CD14-positive monocyte (primary cell): ENCODE data around the gene ARL6. TPM values are rescaled to one million over a fixed set of nuclear protein-coding genes. Genes with fewer than 3 reads are reported as not detected.

Experiments used
- DNase-seq, 3 donors: peaks; one replicate each; pipeline ENCODE4 v3.0.0-alpha.2; 2011 to 2022
- H2AFZ ChIP-seq: 2 replicates; pipeline ENCODE4 v1.6.0; 2012; ENCODE audit warnings: mild to moderate bottlenecking, low read depth, low read length, inconsistent platforms; ENCODE audit not compliant: insufficient read depth, poor library complexity, severe bottlenecking
- H3K27ac ChIP-seq, 2 donors: 1 replicate in 1 of 2; 2 replicates in 1 of 2; pipeline ENCODE4 v1.5.1; 2012 to 2013; ENCODE audit warnings: low read length in 2 of 2, control low read depth in 1 of 2, inconsistent platforms in 1 of 2, low read depth in 1 of 2, mild to moderate bottlenecking in 1 of 2
- H3K27me3 ChIP-seq, 2 donors: one replicate each; pipeline versions ENCODE4 v1.6.0 to v1.6.1; 2011 to 2013; ENCODE audit warnings: low read length in 2 of 2; ENCODE audit not compliant: control insufficient read depth in 2 of 2, insufficient read depth in 2 of 2
- H3K36me3 ChIP-seq, 2 donors: replicated peaks in 1 of 2; 1 replicate in 1 of 2; 2 replicates in 1 of 2; pipeline versions ENCODE4 v1.5.1 to v1.6.1; 2012 to 2013; ENCODE audit warnings: low read length in 2 of 2, control low read depth in 1 of 2, inconsistent platforms in 1 of 2, mild to moderate bottlenecking in 1 of 2; ENCODE audit not compliant: insufficient read depth in 2 of 2, control insufficient read depth in 1 of 2
- H3K4me1 ChIP-seq, 2 donors: 1 replicate in 1 of 2; 2 replicates in 1 of 2; pipeline versions ENCODE4 v1.5.1 to v1.6.1; 2012 to 2013; ENCODE audit warnings: low read length in 2 of 2, control low read depth in 1 of 2, inconsistent platforms in 1 of 2, mild to moderate bottlenecking in 1 of 2, moderate library complexity in 1 of 2; ENCODE audit not compliant: insufficient read depth in 2 of 2, control insufficient read depth in 1 of 2
- H3K4me2 ChIP-seq: replicated peaks from 2 replicates; pipeline ENCODE3; 2012; ENCODE audit warnings: low read length, moderate library complexity, mild to moderate bottlenecking; ENCODE audit not compliant: poor library complexity, severe bottlenecking; ENCODE audit errors: extremely low read depth
- H3K4me3 ChIP-seq, 3 experiments: fragments of 200-600 bp in 1 of 3; sonication (generic) in 1 of 3; replicated peaks in 1 of 3; 1 replicate in 2 of 3; 2 replicates in 1 of 3; pipeline ENCODE4 v1.5.1; 2011 to 2013; ENCODE audit warnings: low read length in 3 of 3, mild to moderate bottlenecking in 3 of 3, control low read depth in 2 of 3, low read depth in 2 of 3, inconsistent platforms in 1 of 3, moderate library complexity in 1 of 3
- H3K79me2 ChIP-seq: 2 replicates; pipeline ENCODE4 v1.6.0; 2012; ENCODE audit warnings: mild to moderate bottlenecking, control low read depth, inconsistent platforms, low read length, moderate library complexity; ENCODE audit not compliant: insufficient read depth
- H3K9ac ChIP-seq: 2 replicates; pipeline ENCODE4 v1.6.0; 2017; ENCODE audit warnings: low read length, mild to moderate bottlenecking; ENCODE audit not compliant: insufficient read depth, poor library complexity, severe bottlenecking
- H3K9me3 ChIP-seq, 2 donors: replicated peaks in 1 of 2; 1 replicate in 1 of 2; 2 replicates in 1 of 2; pipeline versions ENCODE4 v1.5.1 to v1.6.1; 2012 to 2013; ENCODE audit warnings: low read length in 2 of 2, control low read depth in 1 of 2; ENCODE audit not compliant: control insufficient read depth in 1 of 2, insufficient read depth in 1 of 2
- H4K20me1 ChIP-seq: 2 replicates; pipeline ENCODE4 v1.6.0; 2012; ENCODE audit warnings: mild to moderate bottlenecking, low read length, control low read depth, moderate library complexity; ENCODE audit not compliant: insufficient read depth
- H3K27ac Mint-ChIP-seq, 7 donors: one replicate each; pipeline ENCODE4 v1.8.0; 2020; ENCODE audit warnings: mild to moderate bottlenecking in 7 of 7, mixed read lengths in 7 of 7, moderate library complexity in 6 of 7, inconsistent platforms in 2 of 7
- H3K27me3 Mint-ChIP-seq, 3 donors: one replicate each; pipeline ENCODE4 v1.8.0; 2021 to 2022; ENCODE audit warnings: low read depth in 3 of 3, mild to moderate bottlenecking in 3 of 3, mixed read lengths in 3 of 3, moderate library complexity in 3 of 3, inconsistent platforms in 1 of 3
- H3K36me3 Mint-ChIP-seq, 2 donors: one replicate each; pipeline ENCODE4 v1.8.0; 2020; ENCODE audit warnings: mixed read lengths in 2 of 2, inconsistent platforms in 1 of 2, mild to moderate bottlenecking in 1 of 2
- H3K4me1 Mint-ChIP-seq: one replicate; pipeline ENCODE4 v1.8.0; 2020; ENCODE audit warnings: mild to moderate bottlenecking, mixed read lengths
- H3K4me3 Mint-ChIP-seq, 2 donors: one replicate each; pipeline ENCODE4 v1.8.0; 2020; ENCODE audit warnings: mild to moderate bottlenecking in 2 of 2, mixed read lengths in 2 of 2, moderate library complexity in 1 of 2
- H3K9me3 Mint-ChIP-seq, 7 donors: one replicate each; pipeline ENCODE4 v1.8.0; 2020 to 2022; ENCODE audit warnings: mixed read lengths in 7 of 7, mild to moderate bottlenecking in 6 of 7, moderate library complexity in 6 of 7, inconsistent platforms in 2 of 7
- CTCF ChIP-seq: fragments of 200-600 bp; IDR thresholded peaks from one replicate; pipeline ENCODE4 v1.8.0; 2022; ENCODE audit warnings: antibody characterized with exemption, mild to moderate bottlenecking
- whole genome bisulfite sequencing: methylation state at CpG from one replicate; pipeline ENCODE4 v1.1.5; 2013; ENCODE audit warnings: missing lambda C conversion rate; ENCODE audit not compliant: insufficient coverage; 5-methylcytosine and 5-hydroxymethylcytosine counted together
- intact Hi-C, 2 donors: fragments of 100-400 bp; cut with micrococcal nuclease; formaldehyde crosslinking; loops; one replicate each; pipeline versions ENCODE4 v1.15.0 to v1.15.1; 2023
- polyA plus RNA-seq, 3 donors: library from polyadenylated mRNA; depleted of rRNA in 1 of 3; unstranded in 2 of 3; stranded (reverse) in 1 of 3; fragments of 300-500 nt in 2 of 3; fragments of >200 nt in 1 of 3; fragmentation: Illumina TruSeq in 2 of 3; gene quantifications; 1 replicate in 2 of 3; 2 replicates in 1 of 3; pipeline ENCODE4 v1.2.3, GENCODE V29; 2012 to 2021

The ARL6 gene
- polyA plus RNA-seq, 3 donors: 0.76 to 2.3 (median 1.8) TPM

- peaks cover 4 to 25% of the 10 kb centered on the region in 2 donors for H3K27me3 ChIP-seq
- H3K4me1 ChIP-seq: peaks cover 21 to 30% of the 10 kb centered on the region in 2 donors
- H3K9me3 Mint-ChIP-seq: peaks cover 0 to 3% (median 0%) of the 10 kb centered on the region in 7 donors
- H3K9ac ChIP-seq: peak overlapping the region; percentile 84
- peaks cover 38% of the 10 kb centered on the region for H3K79me2 ChIP-seq
- intact Hi-C loops: no loop called here
- no peaks in the 10 kb centered on the region for H3K36me3 ChIP-seq
- TF ChIP-seq CTCF: no peak
- peak overlapping the region; percentile 58 to 90 (median 79) for H3K4me3 ChIP-seq
- peak overlapping the region; percentile 88 for H3K4me2 ChIP-seq
- H3K9me3 ChIP-seq: no peaks in the 10 kb centered on the region
- peaks cover 7 to 8% of the 10 kb centered on the region in 2 donors for H3K36me3 Mint-ChIP-seq
- peaks cover 35% of the 10 kb centered on the region for H4K20me1 ChIP-seq
- peak; percentile 13 to 23 (median 17) for DNase-seq
- peak overlapping the region; percentile 33 to 85 for H3K27ac ChIP-seq
- under 1% methylated on average over 20 of the region's 23 CpGs for WGBS
- peaks cover 36% of the 10 kb centered on the region for H3K4me1 Mint-ChIP-seq
- peaks cover 11 to 22% (median 20%) of the 10 kb centered on the region in 3 donors for H3K27me3 Mint-ChIP-seq
- H2AFZ ChIP-seq: peak overlapping the region; percentile 92
- peak overlapping the region; percentile 100 for H3K4me3 Mint-ChIP-seq
- H3K27ac Mint-ChIP-seq: peak overlapping the region in 5 of 7 donors; percentile 50 to 81 (median 68)
Measured at GRCh38 chr3:97821287-97821773, 56.8 kb downstream of the ARL6 start.

GRCh38 chr3:97821774-97822358 is 57.3 kb downstream of the ARL6 start, which contains the start of gene CRYBG3:
CRYBG3 (plus strand) TSS chr3:97822011; CDS start chr3:97822207, 196 bp downstream.
- peak within 1 kb of the TSS; percentile 92 for H2AFZ ChIP-seq
- peaks cover 40% of the 10 kb centered on the region for H4K20me1 ChIP-seq
- no peaks in the 10 kb centered on the region for H3K36me3 ChIP-seq
- H3K79me2 ChIP-seq: peaks cover 38% of the 10 kb centered on the region
- H3K4me1 Mint-ChIP-seq: peaks cover 36% of the 10 kb centered on the region
- H3K9me3 ChIP-seq: no peaks in the 10 kb centered on the region
- H3K27ac Mint-ChIP-seq: peak within 1 kb of the TSS; percentile 77 to 96 (median 91)
- peaks cover 21 to 30% of the 10 kb centered on the region in 2 donors for H3K4me1 ChIP-seq
- intact Hi-C loops: no loop called here
- H3K27ac ChIP-seq: peak within 1 kb of the TSS; percentile 74 to 85
- H3K4me3 Mint-ChIP-seq: peak within 1 kb of the TSS; percentile 100
- H3K27me3 ChIP-seq: peaks cover 4 to 25% of the 10 kb centered on the region in 2 donors
- DNase-seq: peak; percentile 64 to 77 (median 67)
- H3K4me2 ChIP-seq: peak within 1 kb of the TSS; percentile 88
- peak within 1 kb of the TSS; percentile 84 for H3K9ac ChIP-seq
- peak within 1 kb of the TSS; percentile 58 to 90 (median 79) for H3K4me3 ChIP-seq
- peaks cover 0 to 3% (median 0%) of the 10 kb centered on the region in 7 donors for H3K9me3 Mint-ChIP-seq
- peaks cover 11 to 22% (median 20%) of the 10 kb centered on the region in 3 donors for H3K27me3 Mint-ChIP-seq
- H3K36me3 Mint-ChIP-seq: peaks cover 7 to 8% of the 10 kb centered on the region in 2 donors
- no peak for TF ChIP-seq CTCF
- WGBS: under 1% methylated on average over 62 of the region's 66 CpGs
